ENCODE measurements around the gene CAB39L. TPM values are rescaled to one million over a fixed set of nuclear protein-coding genes. Genes with fewer than 3 reads are reported as not detected.

The CAB39L gene
- total and polyA plus RNA-seq, 10 donors: 1.6 to 7.5 (median 5.9) TPM

DNA sequence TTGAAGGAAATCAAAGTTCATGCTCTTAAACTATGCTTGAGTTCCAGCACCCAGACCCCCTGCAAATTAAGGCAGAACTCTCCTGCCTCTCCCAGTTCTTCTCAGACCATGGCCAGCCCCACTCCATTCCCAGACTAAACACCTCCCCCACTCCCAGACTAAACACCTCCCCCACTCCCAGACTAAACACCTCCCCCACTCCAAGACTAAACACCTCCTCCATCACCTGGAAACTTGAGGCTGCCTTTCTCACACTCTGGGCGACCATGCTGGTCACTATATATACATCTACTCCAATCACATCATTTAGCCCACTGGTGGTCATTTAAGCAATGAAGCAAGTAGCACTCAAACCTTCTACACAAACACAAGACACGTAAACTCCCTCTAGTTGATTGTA, 57.2 kb downstream of the CAB39L start:
- Histone ChIP-seq H3K4me3 (no peak overlapping the region), H3K4me1 (no peaks in the 10 kb centered on the region), H3K36me3 (no peaks in the 10 kb centered on the region), H3K27ac (no peak overlapping the region), H3K27me3 (replicated peaks in 1 of 7) (no peaks in the 10 kb centered on the region), H3K9me3 (peaks cover 0 to 4% (median 0%) of the 10 kb centered on the region in 8 donors)
- TF ChIP-seq POLR2A (IDR thresholded peaks at IDR 0.05): no peak
- no peak for TF ChIP-seq POLR2AphosphoS5 (IDR thresholded peaks at IDR 0.05)
- TF ChIP-seq, protein P1, sequence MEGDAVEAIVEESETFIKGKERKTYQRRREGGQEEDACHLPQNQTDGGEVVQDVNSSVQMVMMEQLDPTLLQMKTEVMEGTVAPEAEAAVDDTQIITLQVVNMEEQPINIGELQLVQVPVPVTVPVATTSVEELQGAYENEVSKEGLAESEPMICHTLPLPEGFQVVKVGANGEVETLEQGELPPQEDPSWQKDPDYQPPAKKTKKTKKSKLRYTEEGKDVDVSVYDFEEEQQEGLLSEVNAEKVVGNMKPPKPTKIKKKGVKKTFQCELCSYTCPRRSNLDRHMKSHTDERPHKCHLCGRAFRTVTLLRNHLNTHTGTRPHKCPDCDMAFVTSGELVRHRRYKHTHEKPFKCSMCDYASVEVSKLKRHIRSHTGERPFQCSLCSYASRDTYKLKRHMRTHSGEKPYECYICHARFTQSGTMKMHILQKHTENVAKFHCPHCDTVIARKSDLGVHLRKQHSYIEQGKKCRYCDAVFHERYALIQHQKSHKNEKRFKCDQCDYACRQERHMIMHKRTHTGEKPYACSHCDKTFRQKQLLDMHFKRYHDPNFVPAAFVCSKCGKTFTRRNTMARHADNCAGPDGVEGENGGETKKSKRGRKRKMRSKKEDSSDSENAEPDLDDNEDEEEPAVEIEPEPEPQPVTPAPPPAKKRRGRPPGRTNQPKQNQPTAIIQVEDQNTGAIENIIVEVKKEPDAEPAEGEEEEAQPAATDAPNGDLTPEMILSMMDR (IDR thresholded peaks at IDR 0.05 in 8 of 11, conservative IDR thresholded peaks at IDR 0.05 in 3 of 11): no peak
- intact Hi-C loops (cut with DNase I; ENCODE audit: low total_unique reads): no loop called here
- 94 to 100% (median 95%) methylated on average over 2 of the region's 2 CpGs for WGBS, 5 donors
- no peak for DNase-seq

DNA sequence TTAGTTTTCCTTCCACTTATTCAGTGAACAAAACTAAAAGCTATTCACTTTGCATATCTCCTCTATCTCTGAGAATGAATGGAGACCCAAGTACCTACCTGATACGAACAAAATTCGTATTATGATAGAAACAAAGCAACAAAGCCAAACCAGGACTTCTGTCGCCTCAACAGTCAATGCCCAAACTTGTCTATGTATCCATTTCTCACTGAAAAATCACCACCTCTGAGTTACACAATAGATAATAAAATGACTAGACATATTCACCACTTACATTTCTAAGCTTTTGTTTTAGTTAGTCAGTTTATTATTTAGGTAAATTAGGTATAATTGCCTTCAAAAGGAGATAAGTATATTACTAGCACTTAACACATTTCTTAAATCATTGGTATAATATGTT, 67.7 kb downstream of the CAB39L start:
- Histone ChIP-seq H3K27ac (no peak overlapping the region), H3K4me3 (no peak overlapping the region), H3K27me3 (replicated peaks in 1 of 7) (no peaks in the 10 kb centered on the region), H3K36me3 (peaks cover 0 to 4% (median 0%) of the 10 kb centered on the region in 6 donors), H3K4me1 (peaks cover 0 to 16% (median 0%) of the 10 kb centered on the region in 6 donors), H3K9me3 (no peaks in the 10 kb centered on the region)
- intact Hi-C loops (cut with DNase I; ENCODE audit: low total_unique reads): no loop called here
- 65 to 82% (median 76%) methylated on average over 3 of the region's 3 CpGs for WGBS, 5 donors
- no peak for TF ChIP-seq POLR2AphosphoS5 (IDR thresholded peaks at IDR 0.05)
- TF ChIP-seq POLR2A (IDR thresholded peaks at IDR 0.05): no peak
- TF ChIP-seq, protein P1 (IDR thresholded peaks at IDR 0.05 in 8 of 11, conservative IDR thresholded peaks at IDR 0.05 in 3 of 11): no peak
- DNase-seq: no peak

- DNase-seq: no peak
- H3K36me3 ChIP-seq: peaks cover 0 to 4% (median 0%) of the 10 kb centered on the region in 6 donors
- H3K27ac ChIP-seq: no peak overlapping the region
- WGBS, 5 donors: 62 to 78% (median 64%) methylated on average over 4 of the region's 4 CpGs
- H3K9me3 ChIP-seq: no peaks in the 10 kb centered on the region
- H3K4me3 ChIP-seq: no peak overlapping the region
- TF ChIP-seq POLR2A (IDR thresholded peaks at IDR 0.05) (no peak), POLR2AphosphoS5 (IDR thresholded peaks at IDR 0.05) (no peak)
- TF ChIP-seq, protein P1 (IDR thresholded peaks at IDR 0.05 in 8 of 11, conservative IDR thresholded peaks at IDR 0.05 in 3 of 11): no peak
- peaks cover 0 to 16% (median 0%) of the 10 kb centered on the region in 6 donors for H3K4me1 ChIP-seq
- H3K27me3 ChIP-seq (replicated peaks in 1 of 7): no peaks in the 10 kb centered on the region
- intact Hi-C loops (cut with DNase I; ENCODE audit: low total_unique reads): no loop called here
These were observed 69.1 kb downstream of the CAB39L start for GRCh38 chr13:49374585-49375290.

GRCh38 chr13:49373716-49374115, 70.1 kb downstream of the CAB39L start:
- Histone ChIP-seq H3K27me3 (replicated peaks in 1 of 7) (no peaks in the 10 kb centered on the region), H3K4me3 (no peak overlapping the region), H3K27ac (no peak overlapping the region), H3K36me3 (peaks cover 0 to 4% (median 0%) of the 10 kb centered on the region in 6 donors), H3K9me3 (no peaks in the 10 kb centered on the region), H3K4me1 (peaks cover 0 to 16% (median 0%) of the 10 kb centered on the region in 6 donors)
- TF ChIP-seq, protein P1 (IDR thresholded peaks at IDR 0.05 in 8 of 11, conservative IDR thresholded peaks at IDR 0.05 in 3 of 11): no peak
- no peak for TF ChIP-seq POLR2A (IDR thresholded peaks at IDR 0.05)
- TF ChIP-seq POLR2AphosphoS5 (IDR thresholded peaks at IDR 0.05): no peak
- DNase-seq: no peak
- intact Hi-C loops (cut with DNase I; ENCODE audit: low total_unique reads): no loop called here
- WGBS, 5 donors: 82 to 94% (median 86%) methylated on average over 2 of the region's 2 CpGs
